Activated CD8-positive, alpha-beta T cell treated with anti-CD3 and anti-CD28 coated beads, Interleukin-2, amount 10 ng/mL, durations not matched to agents 7 days and 5 days (primary cell): ENCODE measurements around the gene ITPA. TPM values are rescaled to one million over a fixed set of nuclear protein-coding genes. Genes with fewer than 3 reads are reported as not detected.

ENCODE experiments used
- ATAC-seq: fragments of 150-1000 bp; cut with Tn5 transposase; one replicate; pipeline ENCODE4 v1.10.0; 2021; ENCODE audit warnings: moderate library complexity
- CTCF ChIA-PET: fragments of 350-600 bp; sonication (Branson Sonifier 250); formaldehyde crosslinking; loops from one replicate; lab custom pipeline; 2021; ENCODE audit warnings: antibody characterized with exemption; lab: Charles Lee
- POLR2A ChIA-PET: fragments of 350-600 bp; sonication (Branson Sonifier 250); formaldehyde crosslinking; loops from one replicate; lab custom pipeline; 2021; ENCODE audit warnings: antibody characterized with exemption; lab: Charles Lee
- DNase-seq: peaks from one replicate; pipeline ENCODE4 v3.0.0-alpha.2; 2020
- H3K27ac Mint-ChIP-seq: one replicate; pipeline ENCODE4 v1.8.0; 2021; ENCODE audit warnings: mild to moderate bottlenecking, mixed read lengths
- H3K27me3 Mint-ChIP-seq: one replicate; pipeline ENCODE4 v1.8.0; 2021; ENCODE audit warnings: low read depth, mixed read lengths
- H3K36me3 Mint-ChIP-seq: one replicate; pipeline ENCODE4 v1.8.0; 2021; ENCODE audit warnings: low read depth, mixed read lengths
- H3K4me1 Mint-ChIP-seq: one replicate; pipeline ENCODE4 v1.8.0; 2021; ENCODE audit warnings: low read depth, mixed read lengths
- H3K4me3 Mint-ChIP-seq: one replicate; pipeline ENCODE4 v1.8.0; 2021; ENCODE audit warnings: mild to moderate bottlenecking, mixed read lengths
- H3K9me3 Mint-ChIP-seq: one replicate; pipeline ENCODE4 v1.8.0; 2022; ENCODE audit warnings: mixed read lengths; ENCODE audit not compliant: insufficient read depth
- total RNA-seq, 2 experiments: library from RNA; stranded (reverse); gene quantifications; one replicate each; pipeline ENCODE4 v1.2.3, GENCODE V29; 2021

ITPA gene
- total RNA-seq, result 10 to 100 TPM; 53.2 to 60.7 TPM

DNA sequence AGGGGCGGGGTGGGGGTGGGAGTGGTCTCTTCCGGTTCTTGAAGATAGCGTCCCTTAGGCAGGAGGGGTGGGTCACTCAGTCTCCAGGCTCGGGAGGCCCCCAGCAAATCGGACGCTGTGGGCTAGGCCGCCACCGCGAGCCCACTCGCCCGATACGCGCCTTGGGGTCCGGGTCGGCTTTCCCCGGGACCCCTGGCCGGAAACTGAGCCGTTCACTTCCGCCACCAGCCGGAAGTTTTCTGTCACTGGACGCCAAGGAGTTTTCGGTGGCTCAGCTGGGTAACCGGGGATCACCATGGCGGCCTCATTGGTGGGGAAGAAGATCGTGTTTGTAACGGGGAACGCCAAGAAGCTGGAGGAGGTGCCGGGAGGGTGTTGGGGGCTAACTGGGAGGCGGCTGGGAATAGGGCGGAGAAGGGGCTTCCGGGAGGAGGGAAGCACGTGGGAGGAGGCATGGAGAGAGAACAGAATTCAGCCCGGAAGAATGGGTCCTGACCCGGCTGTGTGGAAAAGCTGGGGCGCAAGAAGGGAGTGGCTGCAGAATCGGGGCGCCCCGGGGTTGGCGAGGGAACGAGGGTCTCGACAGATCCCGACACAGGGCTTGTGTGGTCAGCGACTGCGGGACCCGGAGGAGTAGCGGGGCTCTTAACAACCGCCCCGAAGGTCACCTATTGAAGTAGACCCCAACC lies at the start of gene ITPA:
Gene ITPA, plus strand, starts transcription at position 242 of the 689 bp plus-strand sequence. Its CDS starts 54 bp downstream, at position 296.
- POLR2A ChIA-PET, result interaction anchor here (0.5 to 2.2 kb wide), 8 partner anchors 10 to 739 kb away, joined by 3 to 10 read pairs (median 3); partner anchors contain the start of genes FASTKD5, SNRPB and UBOX5
- ATAC-seq, result peak; percentile 54

DNA sequence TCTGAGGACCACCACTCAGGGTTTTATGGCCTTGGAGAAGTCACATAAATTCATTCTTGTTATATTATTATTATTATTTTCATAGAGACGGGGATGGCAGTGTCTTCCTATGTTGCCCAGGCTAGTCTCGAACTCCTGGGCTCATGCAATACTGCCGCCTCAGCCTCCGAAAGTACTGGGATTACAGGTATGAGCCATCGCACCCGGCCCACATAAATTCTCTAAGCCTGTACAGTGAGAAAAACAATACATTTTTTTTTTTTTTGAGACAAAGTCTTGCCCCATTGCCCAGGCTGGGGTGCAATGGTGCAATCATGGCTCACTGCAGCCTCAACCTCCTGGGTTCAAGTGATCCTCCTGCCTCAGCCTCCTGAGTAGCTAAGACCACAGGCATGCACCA lies 48.9 kb upstream of the ITPA start:
- no peak overlapping the region for H3K27ac Mint-ChIP-seq
- ChIA-PET POLR2A (interaction anchor here (0.5 to 2.4 kb wide), 6 partner anchors 15 to 49 kb away, joined by 3 to 10 read pairs (median 4); partner anchors contain the start of gene ITPA), CTCF (interaction anchor here (0.7 to 0.8 kb wide), 2 partner anchors 12 to 660 kb away, joined by 3 read pairs; partner anchors contain the start of gene AP5S1)

More for the DNA sequence above, at the start of gene ITPA:
- no peaks in the 10 kb centered on the region for H3K9me3 Mint-ChIP-seq
- H3K4me3 Mint-ChIP-seq, result peak within 1 kb of the TSS; percentile 83
- peaks cover 18% of the 10 kb centered on the region for H3K36me3 Mint-ChIP-seq
- H3K27me3 Mint-ChIP-seq, result no peaks in the 10 kb centered on the region
- peak; percentile 75 for DNase-seq
- H3K4me1 Mint-ChIP-seq, result peaks cover 34% of the 10 kb centered on the region
- CTCF ChIA-PET, result interaction anchor here (0.7 to 2.3 kb wide), 6 partner anchors 8 to 156 kb away, joined by 3 to 11 read pairs (median 4); no protein-coding TSS in a partner anchor
- H3K27ac Mint-ChIP-seq, result peak within 1 kb of the TSS; percentile 95

DNA sequence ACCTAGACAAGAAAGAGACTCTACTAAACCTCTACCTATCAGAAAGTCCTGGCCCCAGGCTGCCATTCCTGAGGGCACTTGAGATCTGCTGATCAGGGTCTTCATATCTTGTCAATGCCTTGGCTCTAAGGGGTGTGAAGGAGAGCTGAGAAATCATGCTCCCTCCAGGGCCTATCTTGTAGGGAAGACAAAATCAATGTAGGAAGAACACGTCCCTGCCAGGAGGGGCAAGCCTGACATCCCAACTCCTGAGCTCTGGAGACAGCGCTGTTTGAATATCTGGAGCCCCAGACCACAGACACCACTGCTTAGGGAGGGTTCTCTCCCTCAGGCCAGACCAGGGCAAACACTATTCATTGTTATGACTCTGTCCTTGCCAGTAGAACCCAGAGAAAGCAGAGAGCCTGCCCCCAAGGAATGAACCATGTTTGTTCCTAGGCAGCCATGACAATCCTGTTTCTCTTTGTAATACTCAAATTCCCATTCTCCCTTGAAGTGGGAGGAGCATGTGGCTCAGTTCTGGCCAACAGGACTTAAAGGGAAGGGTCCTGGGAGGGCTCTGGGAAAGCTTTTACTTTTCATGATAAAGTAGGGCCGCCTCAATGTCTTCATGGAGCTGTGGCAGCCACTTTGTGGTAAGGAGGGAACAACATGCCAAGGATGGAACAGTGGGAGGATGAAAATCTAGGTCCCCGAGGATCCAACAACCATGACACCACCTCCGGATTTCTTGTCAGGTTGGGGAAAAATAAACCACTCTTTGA lies 47.8 kb upstream of the ITPA start:
- Mint-ChIP-seq H3K27me3 (no peaks in the 10 kb centered on the region), H3K4me1 (peaks cover 26% of the 10 kb centered on the region), H3K4me3 (peak overlapping the region; percentile 43), H3K27ac (no peak overlapping the region), H3K9me3 (no peaks in the 10 kb centered on the region), H3K36me3 (peaks cover 13% of the 10 kb centered on the region)
- ChIA-PET CTCF (interaction anchor here (0.6 to 1.8 kb wide), 3 partner anchors 11 to 659 kb away, joined by 3 to 10 read pairs (median 3); partner anchors contain the start of gene AP5S1), POLR2A (interaction anchor here (1.0 kb wide), 2 partner anchors 11 to 41 kb away, joined by 4 to 5 read pairs; no protein-coding TSS in a partner anchor)
- DNase-seq (no peak), ATAC-seq (no peak)

More for the DNA sequence above, 48.9 kb upstream of the ITPA start:
- no peaks in the 10 kb centered on the region for H3K27me3 Mint-ChIP-seq
- no peaks in the 10 kb centered on the region for H3K9me3 Mint-ChIP-seq
- H3K4me1 Mint-ChIP-seq, result peaks cover 37% of the 10 kb centered on the region
- DNase-seq (no peak), ATAC-seq (no peak)
- H3K4me3 Mint-ChIP-seq, result peak overlapping the region; percentile 40
- peaks cover 20% of the 10 kb centered on the region for H3K36me3 Mint-ChIP-seq

DNA sequence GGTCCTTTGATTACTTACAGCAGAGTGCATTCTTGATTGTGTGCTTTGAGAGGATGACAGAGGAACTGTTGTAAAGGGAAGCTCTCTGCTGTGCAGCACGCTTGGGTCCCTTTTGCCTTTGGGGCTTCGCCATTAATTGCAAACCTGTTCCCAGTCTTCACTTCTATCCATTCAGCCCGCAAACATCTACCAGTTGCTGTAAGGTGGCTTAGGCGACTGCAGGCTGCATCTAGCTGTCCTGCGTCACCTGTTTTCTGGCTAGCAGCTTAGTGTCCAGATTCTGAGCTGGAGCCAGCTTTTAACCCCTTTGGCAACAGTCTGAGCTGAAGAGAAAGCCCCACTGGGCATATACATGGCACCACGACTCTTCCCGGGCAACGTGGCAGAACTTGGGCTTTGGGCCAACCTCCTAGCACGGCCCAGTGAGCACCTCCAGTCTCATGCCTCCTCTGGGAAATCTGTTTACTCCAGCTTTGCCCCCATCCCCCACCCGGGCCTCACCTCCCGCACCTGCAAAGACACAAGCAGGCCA lies 47.2 kb upstream of the ITPA start:
- ChIA-PET POLR2A (no interaction called here), CTCF (interaction anchor here (0.6 to 1.8 kb wide), 3 partner anchors 10 to 337 kb away, joined by 3 to 10 read pairs (median 3); no protein-coding TSS in a partner anchor)
- H3K36me3 Mint-ChIP-seq, result peaks cover 7% of the 10 kb centered on the region
- no peak overlapping the region for H3K27ac Mint-ChIP-seq
- peaks cover 2% of the 10 kb centered on the region for H3K27me3 Mint-ChIP-seq
- peaks cover 20% of the 10 kb centered on the region for H3K4me1 Mint-ChIP-seq
- no peaks in the 10 kb centered on the region for H3K9me3 Mint-ChIP-seq
- no peak for ATAC-seq
- DNase-seq, result no peak
- H3K4me3 Mint-ChIP-seq, result no peak overlapping the region

DNA sequence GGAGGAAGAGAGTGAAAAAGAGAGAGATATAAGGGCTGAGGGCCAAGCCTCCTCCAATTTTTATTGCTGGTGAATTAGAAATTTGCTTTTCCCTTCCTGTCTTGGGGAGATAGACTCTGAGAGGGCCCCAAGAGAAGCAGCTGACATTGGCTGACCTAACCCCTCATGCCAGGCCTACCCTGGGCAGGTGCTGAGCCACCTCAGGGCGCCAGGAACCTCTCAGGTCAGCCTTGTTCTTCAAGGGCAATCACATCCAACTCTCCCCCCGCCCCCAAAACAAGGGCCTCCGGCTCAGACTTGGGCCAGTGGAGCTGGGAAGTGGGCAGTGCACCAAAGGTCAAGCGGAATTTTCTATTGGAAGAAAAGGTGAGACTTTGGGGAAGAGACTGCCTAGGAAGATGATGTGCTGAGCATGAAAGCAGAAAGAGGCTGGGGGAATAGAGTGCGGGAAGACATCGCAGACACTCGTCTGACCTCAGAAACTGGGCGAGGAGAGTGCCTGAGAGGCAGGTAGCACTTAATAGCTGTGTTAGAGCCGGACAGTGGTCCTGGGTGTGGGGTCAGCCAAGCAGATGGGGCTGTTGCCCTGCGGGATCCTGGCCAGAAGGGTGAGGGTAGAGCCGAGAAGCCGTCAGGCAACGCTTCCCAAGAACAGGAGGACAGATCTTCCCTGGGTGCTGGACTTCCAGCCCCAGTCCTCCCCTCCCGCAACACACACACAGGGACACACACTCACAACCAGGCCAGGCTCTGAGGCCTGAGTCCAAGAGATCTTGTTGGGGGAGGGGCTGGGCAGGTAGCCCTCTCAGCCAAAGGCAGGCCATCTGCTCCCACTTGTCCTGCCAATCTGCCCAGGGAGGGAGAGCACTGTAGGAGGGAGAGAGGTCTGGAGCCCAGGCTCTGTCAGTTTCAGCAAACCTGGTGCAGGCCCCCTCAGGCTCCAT lies 45.9 kb upstream of the ITPA start:
- Mint-ChIP-seq H3K4me1 (peaks cover 9% of the 10 kb centered on the region), H3K9me3 (no peaks in the 10 kb centered on the region), H3K4me3 (no peak overlapping the region), H3K27ac (no peak overlapping the region), H3K36me3 (peaks cover 4% of the 10 kb centered on the region), H3K27me3 (peaks cover 7% of the 10 kb centered on the region)
- CTCF ChIA-PET, result interaction anchor here (1.8 kb wide), 1 partner anchor 9 kb away, joined by 10 read pairs; no protein-coding TSS in a partner anchor
- POLR2A ChIA-PET, result interaction anchor here (0.6 to 0.7 kb wide), 2 partner anchors 86 to 117 kb away, joined by 3 read pairs; no protein-coding TSS in a partner anchor
- DNase-seq, result no peak
- no peak for ATAC-seq

DNA sequence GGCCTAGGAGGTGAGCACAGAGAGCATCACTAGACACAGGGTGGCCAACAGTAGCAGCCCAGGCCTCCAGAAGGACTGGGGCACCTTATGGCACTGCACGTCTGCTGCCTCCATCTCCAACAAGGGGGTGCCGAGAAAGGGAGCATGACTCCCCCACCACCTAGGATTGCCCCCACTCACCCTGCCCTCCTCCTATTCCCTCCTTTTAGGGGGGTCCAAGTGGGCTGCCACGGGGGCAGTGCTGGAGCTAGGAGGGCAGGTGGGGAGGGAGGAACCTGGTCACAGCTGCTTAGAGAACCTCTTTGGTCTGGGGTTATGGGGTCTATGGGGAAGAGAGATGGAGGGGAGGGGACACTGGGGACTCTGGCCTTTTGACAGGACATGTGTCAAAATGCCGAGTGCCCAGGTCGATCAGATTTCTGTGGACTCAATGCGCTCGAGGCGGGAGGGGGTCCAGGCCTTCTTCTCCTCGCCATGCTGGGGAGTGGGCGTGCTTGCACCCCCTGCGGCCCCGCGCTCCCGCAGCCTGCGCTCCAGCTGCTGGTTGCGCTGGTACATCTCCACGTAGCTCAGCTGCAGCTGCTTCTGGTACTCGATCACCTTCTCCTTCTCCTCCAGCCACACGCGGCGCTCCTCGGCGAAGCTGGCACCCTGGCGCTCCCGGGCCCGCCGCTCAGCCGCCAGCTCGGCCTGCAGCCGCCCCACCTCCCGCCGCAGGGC lies 45.1 kb upstream of the ITPA start:
- Mint-ChIP-seq H3K4me3 (no peak overlapping the region), H3K36me3 (peaks cover 2% of the 10 kb centered on the region), H3K27me3 (peaks cover 16% of the 10 kb centered on the region), H3K9me3 (no peaks in the 10 kb centered on the region), H3K27ac (no peak overlapping the region), H3K4me1 (peaks cover 4% of the 10 kb centered on the region)
- no peak for ATAC-seq
- no peak for DNase-seq
- ChIA-PET CTCF (no interaction called here), POLR2A (interaction anchor here (0.6 kb wide), 1 partner anchor 87 kb away, joined by 3 read pairs; no protein-coding TSS in a partner anchor)

DNA sequence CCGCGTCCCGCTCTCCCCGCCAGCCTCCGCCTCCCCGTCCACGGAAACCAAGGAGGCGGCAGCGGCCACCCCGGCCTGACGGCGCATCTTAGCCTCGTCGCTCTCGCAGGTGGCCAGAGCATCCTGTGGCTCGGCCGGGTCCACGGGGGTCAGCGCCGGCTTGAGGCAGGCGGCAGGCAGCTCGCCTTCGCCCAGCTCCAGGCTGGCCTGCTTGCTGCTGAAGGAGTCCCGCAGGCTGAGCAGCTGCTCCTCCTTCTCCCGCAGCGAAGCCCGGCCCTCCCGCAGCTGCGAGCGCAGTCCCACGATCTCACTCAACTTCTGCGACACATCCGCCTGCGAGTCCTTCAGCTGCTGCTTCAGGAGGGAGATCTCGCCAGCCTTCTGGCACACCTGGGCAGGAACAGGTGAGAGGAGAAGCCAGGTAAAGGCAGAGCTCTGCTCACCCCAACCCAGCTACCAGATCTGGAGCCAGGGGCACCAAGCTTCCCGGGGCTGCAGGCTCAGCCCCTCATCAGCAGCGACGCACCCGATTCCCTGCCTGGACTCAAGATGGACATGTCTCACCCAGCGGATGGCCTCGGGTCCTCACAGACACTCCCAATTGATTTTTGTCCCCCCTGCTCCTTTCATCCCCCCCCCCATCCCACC lies 44.4 kb upstream of the ITPA start:
- DNase-seq, result no peak
- H3K27me3 Mint-ChIP-seq, result peaks cover 20% of the 10 kb centered on the region
- ChIA-PET CTCF (no interaction called here), POLR2A (interaction anchor here (0.8 kb wide), 1 partner anchor 410 kb away, joined by 3 read pairs; no protein-coding TSS in a partner anchor)
- no peaks in the 10 kb centered on the region for H3K9me3 Mint-ChIP-seq
- H3K27ac Mint-ChIP-seq, result no peak overlapping the region
- no peak overlapping the region for H3K4me3 Mint-ChIP-seq
- no peaks in the 10 kb centered on the region for H3K36me3 Mint-ChIP-seq
- H3K4me1 Mint-ChIP-seq, result peaks cover 2% of the 10 kb centered on the region
- ATAC-seq, result no peak

DNA sequence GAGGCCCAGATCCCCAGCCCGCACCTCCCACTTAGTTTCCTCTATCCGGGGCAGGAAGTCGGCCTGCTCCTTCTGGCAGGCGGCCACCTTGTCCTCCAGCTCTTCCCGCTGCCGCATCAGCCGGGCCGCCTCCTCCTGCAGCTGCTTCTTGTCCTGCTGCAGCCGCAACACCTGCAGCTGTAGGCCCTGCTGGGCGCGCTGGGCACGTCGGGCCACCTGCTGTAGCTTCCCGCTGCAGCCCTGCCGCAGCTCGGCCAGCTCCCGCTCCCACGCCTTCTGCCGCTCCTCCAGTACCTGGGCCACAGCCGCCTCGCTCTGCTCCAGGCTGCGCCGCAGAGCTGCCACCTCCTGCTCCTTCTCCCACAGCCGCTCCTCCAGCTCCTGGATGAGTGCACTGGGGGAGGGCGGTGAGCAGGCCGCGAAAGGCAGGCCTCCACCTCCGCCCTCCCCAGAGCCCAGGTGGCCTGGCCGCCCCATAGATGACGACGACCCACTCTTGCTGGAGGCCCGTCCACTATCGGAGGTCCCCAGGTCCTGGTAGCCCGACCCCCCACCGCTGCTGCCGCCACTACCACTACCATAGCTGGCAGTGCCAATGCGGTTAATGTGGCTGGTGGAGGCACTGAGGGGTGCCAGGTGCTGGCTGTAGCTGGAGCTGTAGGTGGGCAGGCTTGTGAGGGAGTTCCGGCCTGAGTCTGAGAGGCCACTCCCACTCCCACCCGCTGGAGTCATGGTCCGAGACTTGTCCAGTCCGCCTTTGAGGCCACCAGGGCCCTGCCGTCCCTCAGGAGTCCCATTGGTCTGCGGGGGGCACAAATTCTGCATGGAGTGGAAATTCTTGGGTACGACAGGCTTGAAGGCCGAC lies 43.6 kb upstream of the ITPA start:
- no peaks in the 10 kb centered on the region for H3K9me3 Mint-ChIP-seq
- no peak overlapping the region for H3K4me3 Mint-ChIP-seq
- no peak overlapping the region for H3K27ac Mint-ChIP-seq
- no peaks in the 10 kb centered on the region for H3K4me1 Mint-ChIP-seq
- H3K27me3 Mint-ChIP-seq, result peaks cover 21% of the 10 kb centered on the region
- DNase-seq (no peak), ATAC-seq (no peak)
- POLR2A ChIA-PET, result interaction anchor here (0.7 to 0.8 kb wide), 2 partner anchors 36 to 411 kb away, joined by 3 read pairs; no protein-coding TSS in a partner anchor
- CTCF ChIA-PET, result no interaction called here
- H3K36me3 Mint-ChIP-seq, result no peaks in the 10 kb centered on the region

DNA sequence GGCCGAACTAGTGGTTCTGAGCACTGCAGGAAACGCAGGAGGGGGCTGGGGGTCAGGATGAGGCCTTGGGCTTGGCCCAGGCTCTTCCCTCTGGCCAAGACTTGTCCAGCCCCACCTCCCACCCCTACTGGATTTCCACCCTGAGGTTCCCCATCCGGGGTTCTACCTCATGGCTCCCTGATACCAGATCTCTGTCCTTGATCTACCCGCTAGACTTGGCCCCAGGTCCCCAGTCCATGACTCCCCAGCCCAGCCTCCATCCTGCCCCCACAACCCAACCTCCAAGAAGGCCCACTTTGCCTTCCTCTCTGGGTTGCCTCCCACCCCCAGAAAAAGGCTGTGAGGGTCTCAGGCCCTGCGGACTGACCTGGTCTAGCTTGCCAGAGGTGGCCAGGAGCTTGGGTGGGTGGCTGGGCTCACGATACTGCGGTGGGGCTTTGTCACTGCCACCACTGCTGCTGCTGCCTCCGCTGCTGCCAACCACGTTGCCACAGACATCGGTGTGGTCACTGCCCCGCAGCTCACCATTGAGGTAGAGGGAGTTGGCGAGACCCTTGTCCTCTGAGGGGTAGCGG lies 42.9 kb upstream of the ITPA start:
- CTCF ChIA-PET, result no interaction called here
- Mint-ChIP-seq H3K27ac (no peak overlapping the region), H3K9me3 (no peaks in the 10 kb centered on the region), H3K4me3 (no peak overlapping the region), H3K4me1 (no peaks in the 10 kb centered on the region), H3K27me3 (peaks cover 25% of the 10 kb centered on the region), H3K36me3 (no peaks in the 10 kb centered on the region)
- DNase-seq, result no peak
- POLR2A ChIA-PET, result interaction anchor here (0.7 kb wide), 1 partner anchor 35 kb away, joined by 3 read pairs; no protein-coding TSS in a partner anchor
- ATAC-seq, result no peak
